ENCODE measurements around the gene RAI1. TPM values are rescaled to one million over a fixed set of nuclear protein-coding genes. Genes with fewer than 3 reads are reported as not detected.
A peak's percentile ranks its signal among the peaks of the same experiment; 100 is the strongest.

Gene RAI1
- total RNA-seq, 1 donor from 2014 or later = 39.1 TPM

GRCh38 chr17:17742688-17743390 lies 61.6 kb downstream of the RAI1 start:
- H3K4me1 Mint-ChIP-seq (ENCODE audit: low read depth, unreplicated experiment) = peaks cover 41% of the 10 kb centered on the region
- Histone ChIP-seq H3K4me2 (ENCODE audit: low read length) (peak overlapping the region; percentile 80), H3K27ac (ENCODE audit: low read depth, low read length) (no peak overlapping the region), H3K79me2 (ENCODE audit: insufficient read depth, low read length) (peaks cover 77% of the 10 kb centered on the region), H3K4me3 (ENCODE audit: insufficient read depth, low read depth, low read length) (no peak overlapping the region), H2AFZ (ENCODE audit: low read depth, low read length) (no peak overlapping the region), H3K9me3 (ENCODE audit: insufficient read depth, low read depth, low read length) (no peaks in the 10 kb centered on the region), H3K9ac (ENCODE audit: low read length) (no peak overlapping the region), H4K20me1 (ENCODE audit: insufficient read depth, low read length) (peaks cover 77% of the 10 kb centered on the region), H3K4me1 (ENCODE audit: insufficient read depth, low read length) (peaks cover 57% of the 10 kb centered on the region), H3K27me3 (ENCODE audit: insufficient read depth, low read length) (no peaks in the 10 kb centered on the region), H3K36me3 (ENCODE audit: insufficient read depth, low read length) (no peaks in the 10 kb centered on the region)
- no peak overlapping the region for H3K4me3 Mint-ChIP-seq (ENCODE audit: unreplicated experiment)
- H3K36me3 Mint-ChIP-seq (ENCODE audit: low read depth, unreplicated experiment) = peaks cover 3% of the 10 kb centered on the region
- TF ChIP-seq EZH2 (IDR thresholded peaks at IDR 0.05; ENCODE audit: insufficient read depth, low read length) (no peak), CTCF (IDR thresholded peaks at IDR 0.05; ENCODE audit: insufficient read depth, low read depth, low read length) (no peak)
- H3K27me3 Mint-ChIP-seq (ENCODE audit: low read depth, unreplicated experiment) = no peaks in the 10 kb centered on the region
- no peak for FAIRE-seq
- no peak overlapping the region for H3K27ac Mint-ChIP-seq (ENCODE audit: unreplicated experiment)
- no peaks in the 10 kb centered on the region for H3K9me3 Mint-ChIP-seq (ENCODE audit: unreplicated experiment)
- no peak for DNase-seq (ENCODE audit: low read depth)

- Mint-ChIP-seq H3K4me3 (ENCODE audit: unreplicated experiment) (no peak overlapping the region), H3K27ac (ENCODE audit: unreplicated experiment) (no peak overlapping the region), H3K9me3 (ENCODE audit: unreplicated experiment) (no peaks in the 10 kb centered on the region), H3K27me3 (ENCODE audit: low read depth, unreplicated experiment) (no peaks in the 10 kb centered on the region), H3K36me3 (ENCODE audit: low read depth, unreplicated experiment) (peaks cover 7% of the 10 kb centered on the region), H3K4me1 (ENCODE audit: low read depth, unreplicated experiment) (peaks cover 40% of the 10 kb centered on the region)
- H4K20me1 ChIP-seq (ENCODE audit: insufficient read depth, low read length) = peaks cover 79% of the 10 kb centered on the region
- FAIRE-seq = no peak
- DNase-seq (ENCODE audit: low read depth) = no peak
- no peak overlapping the region for H3K4me2 ChIP-seq (ENCODE audit: low read length)
- H3K36me3 ChIP-seq (ENCODE audit: insufficient read depth, low read length) = no peaks in the 10 kb centered on the region
- H2AFZ ChIP-seq (ENCODE audit: low read depth, low read length) = no peak overlapping the region
- no peak overlapping the region for H3K27ac ChIP-seq (ENCODE audit: low read depth, low read length)
- H3K4me3 ChIP-seq (ENCODE audit: insufficient read depth, low read depth, low read length) = no peak overlapping the region
- H3K27me3 ChIP-seq (ENCODE audit: insufficient read depth, low read length) = no peaks in the 10 kb centered on the region
- H3K9me3 ChIP-seq (ENCODE audit: insufficient read depth, low read depth, low read length) = no peaks in the 10 kb centered on the region
- peaks cover 50% of the 10 kb centered on the region for H3K4me1 ChIP-seq (ENCODE audit: insufficient read depth, low read length)
- H3K9ac ChIP-seq (ENCODE audit: low read length) = no peak overlapping the region
- peaks cover 78% of the 10 kb centered on the region for H3K79me2 ChIP-seq (ENCODE audit: insufficient read depth, low read length)
- no peak for TF ChIP-seq EZH2 (IDR thresholded peaks at IDR 0.05; ENCODE audit: insufficient read depth, low read length)
- TF ChIP-seq CTCF (IDR thresholded peaks at IDR 0.05; ENCODE audit: insufficient read depth, low read depth, low read length) = no peak
Observed at GRCh38 chr17:17743391-17744112, 62.3 kb downstream of the RAI1 start.

GRCh38 chr17:17744116-17744515 lies 62.9 kb downstream of the RAI1 start:
- Histone ChIP-seq H3K27me3 (ENCODE audit: insufficient read depth, low read length) (no peaks in the 10 kb centered on the region), H2AFZ (ENCODE audit: low read depth, low read length) (no peak overlapping the region), H3K9ac (ENCODE audit: low read length) (no peak overlapping the region), H3K79me2 (ENCODE audit: insufficient read depth, low read length) (peaks cover 78% of the 10 kb centered on the region), H3K9me3 (ENCODE audit: insufficient read depth, low read depth, low read length) (no peaks in the 10 kb centered on the region), H3K4me1 (ENCODE audit: insufficient read depth, low read length) (peaks cover 45% of the 10 kb centered on the region), H3K36me3 (ENCODE audit: insufficient read depth, low read length) (no peaks in the 10 kb centered on the region), H3K4me2 (ENCODE audit: low read length) (no peak overlapping the region), H3K27ac (ENCODE audit: low read depth, low read length) (no peak overlapping the region), H4K20me1 (ENCODE audit: insufficient read depth, low read length) (peaks cover 79% of the 10 kb centered on the region), H3K4me3 (ENCODE audit: insufficient read depth, low read depth, low read length) (no peak overlapping the region)
- Mint-ChIP-seq H3K36me3 (ENCODE audit: low read depth, unreplicated experiment) (peaks cover 7% of the 10 kb centered on the region), H3K4me1 (ENCODE audit: low read depth, unreplicated experiment) (peaks cover 34% of the 10 kb centered on the region), H3K9me3 (ENCODE audit: unreplicated experiment) (no peaks in the 10 kb centered on the region), H3K4me3 (ENCODE audit: unreplicated experiment) (no peak overlapping the region), H3K27ac (ENCODE audit: unreplicated experiment) (no peak overlapping the region), H3K27me3 (ENCODE audit: low read depth, unreplicated experiment) (no peaks in the 10 kb centered on the region)
- DNase-seq (ENCODE audit: low read depth) = no peak
- FAIRE-seq = no peak
- TF ChIP-seq CTCF (IDR thresholded peaks at IDR 0.05; ENCODE audit: insufficient read depth, low read depth, low read length) (no peak), EZH2 (IDR thresholded peaks at IDR 0.05; ENCODE audit: insufficient read depth, low read length) (no peak)
